H9 (cell line): ENCODE data around the gene HHAT. TPM values are rescaled to one million over a fixed set of nuclear protein-coding genes. Genes with fewer than 3 reads are reported as not detected.

Experiments used
- DNase-seq: peaks from one replicate; pipeline ENCODE4 v3.0.0-alpha.2; 2017
- H2AFZ ChIP-seq: one replicate; pipeline ENCODE4 v1.6.1; 2013; ENCODE audit warnings: mild to moderate bottlenecking, low read length, control low read depth, moderate library complexity
- H2AK5ac ChIP-seq: 2 replicates; pipeline ENCODE4 v1.6.1; 2013; ENCODE audit warnings: low read length, control low read depth, mixed read lengths; ENCODE audit not compliant: insufficient read length
- H2BK120ac ChIP-seq: one replicate; pipeline ENCODE4 v1.6.1; 2013; ENCODE audit warnings: low read depth, mild to moderate bottlenecking, low read length, control low read depth, inconsistent platforms; ENCODE audit not compliant: poor library complexity, severe bottlenecking
- H2BK12ac ChIP-seq: 2 replicates; pipeline ENCODE4 v1.6.1; 2013; ENCODE audit warnings: low read length, control low read depth, mixed read lengths, low read depth; ENCODE audit not compliant: insufficient read length
- H2BK15ac ChIP-seq: 2 replicates; pipeline ENCODE4 v1.6.1; 2013; ENCODE audit warnings: low read depth, low read length, control low read depth
- H2BK20ac ChIP-seq: one replicate; pipeline ENCODE4 v1.6.1; 2013; ENCODE audit warnings: low read depth, mild to moderate bottlenecking, low read length, control low read depth, inconsistent platforms; ENCODE audit not compliant: poor library complexity, severe bottlenecking
- H2BK5ac ChIP-seq: 2 replicates; pipeline ENCODE4 v1.6.1; 2013; ENCODE audit warnings: low read length, control low read depth, mixed read lengths; ENCODE audit not compliant: insufficient read length
- H3K14ac ChIP-seq: 2 replicates; pipeline ENCODE4 v1.6.1; 2013; ENCODE audit warnings: low read length, control low read depth; ENCODE audit not compliant: insufficient read depth
- H3K18ac ChIP-seq: 2 replicates; pipeline ENCODE4 v1.6.1; 2013; ENCODE audit warnings: low read depth, mild to moderate bottlenecking, mixed read lengths, low read length, control low read depth; ENCODE audit not compliant: insufficient read length
- H3K23ac ChIP-seq: 2 replicates; pipeline ENCODE4 v1.6.1; 2013; ENCODE audit warnings: low read length, control low read depth, mixed read lengths, low read depth; ENCODE audit not compliant: insufficient read length
- H3K23me2 ChIP-seq: 2 replicates; pipeline ENCODE4 v1.6.1; 2013; ENCODE audit warnings: low read depth, mild to moderate bottlenecking, mixed read lengths, low read length, control low read depth; ENCODE audit not compliant: insufficient read length, poor library complexity, severe bottlenecking
- H3K27ac ChIP-seq: 2 replicates; pipeline ENCODE4 v1.5.1; 2013; ENCODE audit warnings: low read length, control low read depth, mixed read lengths, low read depth; ENCODE audit not compliant: insufficient read length
- H3K27me3 ChIP-seq: 2 replicates; pipeline ENCODE4 v1.6.1; 2013; ENCODE audit warnings: low read length, control low read depth, inconsistent platforms; ENCODE audit not compliant: insufficient read depth
- H3K4ac ChIP-seq: 2 replicates; pipeline ENCODE4 v1.6.1; 2013; ENCODE audit warnings: low read depth, mild to moderate bottlenecking, control low read depth, inconsistent platforms, low read length, moderate library complexity
- H3K4me1 ChIP-seq: 2 replicates; pipeline ENCODE4 v1.6.1; 2013; ENCODE audit warnings: low read length, control low read depth, inconsistent platforms; ENCODE audit not compliant: insufficient read depth
- H3K4me2 ChIP-seq: 2 replicates; pipeline ENCODE4 v1.6.1; 2013; ENCODE audit warnings: low read length, control low read depth, mixed read lengths; ENCODE audit not compliant: insufficient read length, insufficient read depth
- H3K56ac ChIP-seq: 2 replicates; pipeline ENCODE4 v1.6.1; 2013; ENCODE audit warnings: low read depth, mild to moderate bottlenecking, mixed read lengths, low read length, control low read depth; ENCODE audit not compliant: insufficient read length
- H3K79me1 ChIP-seq: 2 replicates; pipeline ENCODE4 v1.6.1; 2013; ENCODE audit warnings: low read depth, mild to moderate bottlenecking, moderate library complexity, low read length, control low read depth, inconsistent platforms; ENCODE audit not compliant: insufficient read depth, poor library complexity, severe bottlenecking
- H3K79me2 ChIP-seq: 2 replicates; pipeline ENCODE4 v1.6.1; 2013; ENCODE audit warnings: low read length, control low read depth, inconsistent platforms; ENCODE audit not compliant: insufficient read depth
- H3K9ac ChIP-seq: 2 replicates; pipeline ENCODE4 v1.6.1; 2013; ENCODE audit warnings: low read length, control low read depth, mixed read lengths; ENCODE audit not compliant: insufficient read length; ENCODE audit errors: extremely low read depth
- H3K9me3 ChIP-seq: one replicate; pipeline ENCODE4 v1.6.1; 2013; ENCODE audit warnings: low read depth, low read length, inconsistent platforms; ENCODE audit not compliant: control insufficient read depth
- H3T11ph ChIP-seq: one replicate; pipeline ENCODE4 v1.6.1; 2013; ENCODE audit warnings: mild to moderate bottlenecking, low read length, control low read depth, inconsistent platforms
- H4K20me1 ChIP-seq: one replicate; pipeline ENCODE4 v1.6.1; 2013; ENCODE audit not compliant: control insufficient read depth, insufficient read length, insufficient read depth
- H4K5ac ChIP-seq: 2 replicates; pipeline ENCODE4 v1.6.1; 2013; ENCODE audit warnings: low read depth, mild to moderate bottlenecking, mixed read lengths, low read length, control low read depth; ENCODE audit not compliant: insufficient read length
- H4K8ac ChIP-seq: replicated peaks from 2 replicates; pipeline ENCODE4 v1.6.1; 2013; ENCODE audit warnings: low read length, control low read depth, mixed read lengths, low read depth; ENCODE audit not compliant: insufficient read length
- H4K91ac ChIP-seq: 2 replicates; pipeline ENCODE4 v1.6.1; 2013; ENCODE audit warnings: low read depth, mild to moderate bottlenecking, moderate library complexity, mixed read lengths, low read length, control low read depth; ENCODE audit not compliant: insufficient read length
- H3K27ac Mint-ChIP-seq, 3 experiments: 2 replicates in 2 of 3; 3 replicates in 1 of 3; pipeline ENCODE4 v1.8.0; 2020 to 2021; ENCODE audit warnings: mixed read lengths in 3 of 3, mild to moderate bottlenecking in 1 of 3, moderate library complexity in 1 of 3
- H3K27me3 Mint-ChIP-seq: 2 replicates; pipeline ENCODE4 v1.8.0; 2021; ENCODE audit warnings: low read depth, mild to moderate bottlenecking, moderate library complexity, mixed read lengths
- H3K36me3 Mint-ChIP-seq, 3 experiments: 2 replicates in 2 of 3; 3 replicates in 1 of 3; pipeline ENCODE4 v1.8.0; 2020 to 2021; ENCODE audit warnings: low read depth in 3 of 3, mixed read lengths in 3 of 3; ENCODE audit not compliant: insufficient read depth in 1 of 3
- H3K4me1 Mint-ChIP-seq, 2 experiments: 2 replicates each; pipeline ENCODE4 v1.8.0; 2020; ENCODE audit warnings: mixed read lengths in 2 of 2
- H3K4me3 Mint-ChIP-seq, 2 experiments: 2 replicates in 1 of 2; 3 replicates in 1 of 2; pipeline ENCODE4 v1.8.0; 2020 to 2021; ENCODE audit warnings: mild to moderate bottlenecking in 2 of 2, mixed read lengths in 2 of 2, moderate library complexity in 1 of 2
- H3K9me3 Mint-ChIP-seq, 2 experiments: 2 replicates in 1 of 2; 3 replicates in 1 of 2; pipeline ENCODE4 v1.8.0; 2020; ENCODE audit warnings: mild to moderate bottlenecking in 2 of 2, mixed read lengths in 2 of 2, moderate library complexity in 1 of 2
- WGBS: extraction: QIAGEN DNeasy Blood & Tissue Kit; methylation state at CpG from one replicate; pipeline ENCODE4 v1.1.7; 2013; ENCODE audit warnings: missing lambda C conversion rate, low lambda C conversion rate, mixed read lengths; ENCODE audit not compliant: insufficient read length; ENCODE audit errors: extremely low coverage; 5-methylcytosine and 5-hydroxymethylcytosine counted together
- total RNA-seq: library from RNA; stranded (reverse); gene quantifications from 2 replicates; pipeline ENCODE4 v1.2.1, GENCODE V29; 2021
- TF ChIP-seq, protein P1 (sequence below): fragments of 200-600 bp; sonication (generic); conservative IDR thresholded peaks from 3 replicates; pipeline ENCODE4 v1.8.0; 2021; ENCODE audit warnings: antibody characterized with exemption, mild to moderate bottlenecking

HHAT gene
- total RNA-seq, 1 experiment from 2014 or later: 0.48 TPM

- H3K9ac ChIP-seq: no peak overlapping the region
- no peak overlapping the region for H3K27ac Mint-ChIP-seq
- no peak overlapping the region for H2AK5ac ChIP-seq
- no peak overlapping the region for H2BK120ac ChIP-seq
- H4K20me1 ChIP-seq: no peaks in the 10 kb centered on the region
- no peak overlapping the region for H4K91ac ChIP-seq
- H3K27me3 Mint-ChIP-seq: no peaks in the 10 kb centered on the region; the same call in 1 of the 2 replicates
- no peak overlapping the region for H4K8ac ChIP-seq
- H3K14ac ChIP-seq: no peak overlapping the region
- H3K23me2 ChIP-seq: no peaks in the 10 kb centered on the region
- H3K4me2 ChIP-seq: no peak overlapping the region
- H2AFZ ChIP-seq: no peak overlapping the region
- no peaks in the 10 kb centered on the region for H3K79me1 ChIP-seq
- no peak for DNase-seq
- H3K9me3 Mint-ChIP-seq: no peaks in the 10 kb centered on the region
- no peaks in the 10 kb centered on the region for H3K4me1 ChIP-seq
- no peaks in the 10 kb centered on the region for H3K9me3 ChIP-seq
- H2BK12ac ChIP-seq: no peak overlapping the region
- H4K5ac ChIP-seq: no peak overlapping the region
- H3K56ac ChIP-seq: no peak overlapping the region
- H2BK5ac ChIP-seq: no peak overlapping the region
- no peaks in the 10 kb centered on the region for H3K36me3 Mint-ChIP-seq
- H3K4me1 Mint-ChIP-seq: peaks cover 2 to 3% of the 10 kb centered on the region in 2 experiments; a peak in 2 of 4 replicates
- no peak overlapping the region for H2BK20ac ChIP-seq
- H3K27ac ChIP-seq: no peak overlapping the region
- H3K27me3 ChIP-seq: no peaks in the 10 kb centered on the region
- no peak overlapping the region for H2BK15ac ChIP-seq
- TF ChIP-seq, protein P1, sequence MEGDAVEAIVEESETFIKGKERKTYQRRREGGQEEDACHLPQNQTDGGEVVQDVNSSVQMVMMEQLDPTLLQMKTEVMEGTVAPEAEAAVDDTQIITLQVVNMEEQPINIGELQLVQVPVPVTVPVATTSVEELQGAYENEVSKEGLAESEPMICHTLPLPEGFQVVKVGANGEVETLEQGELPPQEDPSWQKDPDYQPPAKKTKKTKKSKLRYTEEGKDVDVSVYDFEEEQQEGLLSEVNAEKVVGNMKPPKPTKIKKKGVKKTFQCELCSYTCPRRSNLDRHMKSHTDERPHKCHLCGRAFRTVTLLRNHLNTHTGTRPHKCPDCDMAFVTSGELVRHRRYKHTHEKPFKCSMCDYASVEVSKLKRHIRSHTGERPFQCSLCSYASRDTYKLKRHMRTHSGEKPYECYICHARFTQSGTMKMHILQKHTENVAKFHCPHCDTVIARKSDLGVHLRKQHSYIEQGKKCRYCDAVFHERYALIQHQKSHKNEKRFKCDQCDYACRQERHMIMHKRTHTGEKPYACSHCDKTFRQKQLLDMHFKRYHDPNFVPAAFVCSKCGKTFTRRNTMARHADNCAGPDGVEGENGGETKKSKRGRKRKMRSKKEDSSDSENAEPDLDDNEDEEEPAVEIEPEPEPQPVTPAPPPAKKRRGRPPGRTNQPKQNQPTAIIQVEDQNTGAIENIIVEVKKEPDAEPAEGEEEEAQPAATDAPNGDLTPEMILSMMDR: no peak
- no peak overlapping the region for H3K18ac ChIP-seq
- no peak overlapping the region for H3K4me3 Mint-ChIP-seq
- no peak overlapping the region for H3K23ac ChIP-seq
- H3K4ac ChIP-seq: no peak overlapping the region
- no peak overlapping the region for H3T11ph ChIP-seq
- no CpG with 5 or more reads among the region's 1 CpG for WGBS
- no peaks in the 10 kb centered on the region for H3K79me2 ChIP-seq
Observed at GRCh38 chr1:210437781-210438180, 109.1 kb downstream of the HHAT start.
